Neural progenitor cell (in vitro differentiated cells): ENCODE data around the gene POLR1G.

Source experiments
- CTCF ChIP-seq: fragments of 200-600 bp; sonication (generic); IDR thresholded peaks from 2 replicates; pipeline ENCODE4 v1.5.1; 2017; ENCODE audit warnings: antibody characterized with exemption, mild to moderate bottlenecking
- EZH2 ChIP-seq: fragments of 200-600 bp; sonication (generic); IDR thresholded peaks from 2 replicates; pipeline ENCODE4 v1.6.1; 2017; ENCODE audit warnings: antibody characterized with exemption, mild to moderate bottlenecking, moderate library complexity
- EZH2phosphoT487 ChIP-seq: fragments of 200-600 bp; sonication (generic); IDR thresholded peaks from 2 replicates; pipeline ENCODE4 v1.6.1; 2017; ENCODE audit warnings: antibody characterized with exemption

GRCh38 chr19:45407091-45407375 is 589 bp downstream of the POLR1G start:
- TF ChIP-seq CTCF, result no peak
- TF ChIP-seq EZH2, result no peak
- TF ChIP-seq EZH2phosphoT487, result no peak
